Stimulated activated CD8-positive, alpha-beta memory T cell treated with anti-CD3 and anti-CD28 coated beads, Interleukin-4, amount 100 ng/mL, for 1 hour (primary cell): ENCODE measurements around the gene GPR62.
"Not testable (repeated sequence)": the region's sequence is repeated elsewhere in the genome, so short reads cannot be mapped to it uniquely, and the experiment has no call there.

Experiments used
- DNase-seq, 2 donors: peaks; one replicate each; pipeline ENCODE4 v3.0.0-alpha.2; 2020; ENCODE audit warnings: low read depth in 2 of 2, low spot score in 1 of 2

Gene GPR62

DNA sequence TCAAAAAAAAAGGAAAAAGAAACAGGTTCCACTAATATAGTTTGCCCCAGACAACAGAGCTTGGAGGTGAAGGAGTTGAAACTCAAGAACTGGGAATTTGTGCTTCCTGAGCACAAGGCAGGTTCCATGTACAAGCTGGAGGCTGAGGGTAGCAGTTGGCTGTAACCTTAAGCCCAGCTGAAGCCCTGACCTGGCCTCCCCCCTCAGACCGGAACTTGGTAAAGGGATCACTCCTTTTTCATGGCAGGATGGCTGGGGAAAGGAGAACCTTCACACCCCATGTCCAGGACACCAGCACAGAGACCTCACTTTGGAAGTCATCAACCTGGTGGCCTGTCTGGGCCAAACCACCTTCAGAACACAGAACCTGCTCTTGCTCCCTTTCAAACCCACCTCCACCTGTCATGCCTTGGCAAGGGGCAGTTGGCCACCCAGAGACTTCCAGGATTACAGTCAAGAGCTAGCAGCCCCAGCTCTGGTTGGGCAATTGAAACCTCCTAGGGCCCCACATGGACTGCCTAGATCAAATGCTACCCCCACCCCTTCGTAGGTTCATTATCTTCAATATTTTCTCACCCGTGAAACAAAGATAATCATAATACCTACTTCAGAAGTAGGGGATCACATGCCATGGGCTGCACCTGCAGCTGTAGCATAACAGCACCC is 37.0 kb downstream of the GPR62 start:
- no peak for DNase-seq

DNA sequence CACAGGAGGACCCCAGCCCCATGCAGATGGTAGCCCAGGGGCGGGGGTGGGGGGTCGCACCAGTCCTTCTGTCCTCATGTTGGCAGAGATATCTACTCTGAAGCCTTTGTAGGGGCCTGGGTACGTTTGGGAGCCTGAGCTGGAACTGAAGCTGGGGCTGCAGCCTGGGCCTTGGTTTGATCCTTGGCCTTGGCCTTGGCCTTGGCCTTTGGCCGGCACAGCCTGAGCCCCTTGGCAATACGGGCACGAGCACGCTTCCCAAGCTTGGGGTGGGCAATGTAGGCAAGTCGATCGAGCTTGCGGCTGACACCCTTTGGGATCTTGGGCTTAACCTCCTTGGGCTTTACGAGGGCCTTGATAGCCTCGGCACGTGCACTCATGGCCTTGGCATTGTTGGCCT is 38.5 kb downstream of the GPR62 start:
- DNase-seq: not testable (repeated sequence)

DNA sequence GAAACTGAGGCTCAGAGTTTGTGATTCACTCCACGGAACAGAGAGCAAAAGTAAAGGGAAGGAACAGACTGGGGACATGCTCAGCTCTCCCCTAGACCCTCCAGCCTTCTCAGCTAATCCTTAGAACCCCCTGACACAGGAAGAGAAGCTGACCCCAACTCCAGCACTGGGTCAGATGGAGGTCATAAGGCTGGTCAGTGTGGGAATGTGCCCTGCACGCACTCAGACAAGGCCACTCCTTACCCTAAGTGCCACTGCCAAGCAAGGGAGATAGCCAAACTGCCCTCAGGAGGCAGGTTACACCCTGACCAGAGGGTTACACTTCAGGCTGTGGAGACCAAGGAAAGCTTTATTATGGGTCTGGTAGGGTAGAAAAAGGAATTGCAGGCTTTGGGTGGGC is 39.3 kb downstream of the GPR62 start:
- no peak for DNase-seq

DNA sequence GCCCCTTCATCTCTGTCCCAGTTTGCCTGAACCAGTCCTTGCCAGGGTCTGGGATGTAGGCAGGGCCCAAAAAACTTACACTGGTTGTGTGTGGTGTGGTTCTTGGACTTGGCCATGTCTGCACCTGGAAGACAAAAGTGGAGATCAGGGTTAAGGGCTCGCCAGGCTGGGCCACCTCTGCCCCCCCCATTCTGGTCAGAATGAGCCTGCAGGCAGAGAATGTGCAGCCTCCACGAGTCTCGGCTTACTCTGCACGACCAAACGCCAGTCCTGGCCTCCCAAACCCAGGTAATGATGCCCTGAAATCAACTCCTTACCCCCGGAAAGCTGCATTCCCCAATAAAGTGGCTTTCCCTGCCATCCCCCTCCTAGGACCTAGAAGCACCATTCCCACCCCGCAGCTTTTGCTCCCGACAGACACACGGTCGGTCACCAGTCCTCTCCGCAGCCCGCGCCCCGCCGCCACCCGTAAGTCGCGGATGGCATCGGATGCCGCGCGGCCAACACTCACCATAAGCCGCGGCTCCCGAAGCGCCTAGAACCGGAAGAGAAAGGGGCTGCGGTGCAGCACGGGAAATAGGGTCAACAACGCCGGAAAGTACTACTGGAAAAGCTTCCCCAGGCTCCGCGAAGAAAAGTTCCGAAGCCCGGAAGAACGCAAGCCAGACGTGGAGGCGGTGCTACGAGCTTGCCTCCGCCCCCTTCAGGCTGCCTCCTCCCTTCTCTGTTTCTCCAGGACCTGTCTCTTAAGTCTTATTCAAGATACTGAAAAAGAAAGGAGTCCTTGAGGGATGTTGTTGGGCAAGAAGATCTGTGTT is 40.4 kb downstream of the GPR62 start, which contains the start of gene RPL29:
TSS of gene RPL29 (minus strand) at position 550 of the 818 bp plus-strand sequence. CDS start at position 116, 434 bp downstream.
- DNase-seq: peak; percentile 73 to 82

DNA sequence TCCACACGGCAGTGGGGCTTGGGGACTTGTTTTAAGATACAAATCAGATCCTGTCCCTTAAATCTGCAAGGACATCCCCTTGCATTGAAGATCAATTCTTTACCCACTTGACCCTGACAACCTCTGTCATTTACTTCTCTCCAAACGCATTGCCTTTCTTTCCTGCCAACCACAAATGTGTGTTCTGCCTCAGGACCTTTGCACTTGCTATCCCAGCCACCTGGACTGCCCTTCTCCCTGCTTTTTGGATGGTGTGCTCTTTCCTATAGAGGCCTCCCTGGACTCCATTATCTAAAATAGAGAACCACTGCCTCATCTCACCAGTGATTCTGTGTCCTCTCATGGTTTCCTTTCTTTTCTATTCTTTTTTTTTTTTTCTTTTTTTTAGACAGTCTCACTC is 42.0 kb downstream of the GPR62 start:
- DNase-seq: no peak

DNA sequence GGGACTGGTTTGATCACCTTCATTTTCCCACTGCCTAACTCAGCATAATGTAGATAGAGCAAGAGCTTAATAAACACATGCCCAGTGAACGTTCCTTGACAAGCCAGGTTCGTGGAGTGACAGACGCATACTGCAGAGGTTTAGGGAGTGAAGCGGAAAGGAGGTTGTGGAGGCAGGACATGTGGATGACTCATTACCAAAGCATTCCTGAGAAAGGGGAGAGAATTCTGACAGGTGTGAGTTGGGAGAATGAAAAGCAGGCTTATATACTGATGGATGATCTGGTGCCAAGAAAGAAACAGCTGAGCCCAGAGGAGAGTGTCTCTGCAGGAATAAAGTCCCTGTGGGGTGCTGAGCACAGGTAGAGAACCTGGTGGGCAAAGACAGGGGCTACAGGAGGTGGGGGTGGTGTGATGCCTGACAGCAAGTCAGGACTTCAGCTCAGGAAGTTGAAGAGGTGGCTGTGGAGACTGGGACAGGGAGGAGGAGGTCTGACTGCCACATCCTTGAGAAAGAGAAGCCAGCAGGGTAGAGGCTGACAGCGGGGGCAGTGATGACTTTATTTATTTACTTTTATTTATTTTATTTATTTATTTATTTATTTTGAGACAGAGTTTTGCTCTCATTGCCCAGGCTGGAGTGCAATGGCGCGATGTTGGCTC is 42.9 kb downstream of the GPR62 start:
- DNase-seq: no peak

DNA sequence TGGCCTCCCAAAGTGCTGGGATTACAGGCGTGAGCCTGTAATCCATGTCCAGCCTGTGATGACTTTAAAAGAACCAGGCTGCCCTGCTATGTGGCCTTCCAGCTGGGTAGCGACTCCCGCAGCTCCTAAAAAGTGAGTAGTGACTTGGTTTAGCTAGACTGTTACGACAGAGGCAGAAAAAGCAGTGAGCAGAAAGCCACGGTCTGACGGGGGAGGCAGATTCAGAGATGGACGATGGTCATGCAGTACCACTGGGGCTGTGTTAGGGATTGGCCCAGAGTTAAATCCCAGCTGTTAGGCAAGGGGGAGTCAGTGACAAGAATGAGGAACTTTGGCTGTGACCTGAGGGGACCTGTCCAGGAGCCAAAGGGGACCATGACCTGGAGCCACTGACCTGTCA is 43.6 kb downstream of the GPR62 start:
- DNase-seq: no peak

DNA sequence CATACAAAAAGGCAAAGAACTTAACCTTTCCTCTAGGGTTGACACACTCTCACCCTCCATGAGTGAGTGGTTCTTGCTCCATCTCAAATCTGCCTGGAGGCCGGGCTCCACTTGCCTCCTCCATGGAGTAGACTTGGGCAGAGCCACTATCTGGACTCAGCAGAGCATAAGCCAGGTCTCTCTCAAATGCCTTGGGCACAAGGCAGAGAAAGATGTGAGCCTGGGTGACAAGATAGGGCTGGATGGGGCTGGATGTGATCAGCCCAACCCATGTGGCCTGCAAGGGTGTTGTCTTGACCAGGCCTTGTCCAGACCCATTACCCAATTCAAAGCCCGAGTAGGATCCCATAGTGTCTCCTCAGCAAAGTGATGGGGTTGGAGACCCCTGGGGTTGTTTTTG is 44.7 kb downstream of the GPR62 start:
- DNase-seq: no peak

DNA sequence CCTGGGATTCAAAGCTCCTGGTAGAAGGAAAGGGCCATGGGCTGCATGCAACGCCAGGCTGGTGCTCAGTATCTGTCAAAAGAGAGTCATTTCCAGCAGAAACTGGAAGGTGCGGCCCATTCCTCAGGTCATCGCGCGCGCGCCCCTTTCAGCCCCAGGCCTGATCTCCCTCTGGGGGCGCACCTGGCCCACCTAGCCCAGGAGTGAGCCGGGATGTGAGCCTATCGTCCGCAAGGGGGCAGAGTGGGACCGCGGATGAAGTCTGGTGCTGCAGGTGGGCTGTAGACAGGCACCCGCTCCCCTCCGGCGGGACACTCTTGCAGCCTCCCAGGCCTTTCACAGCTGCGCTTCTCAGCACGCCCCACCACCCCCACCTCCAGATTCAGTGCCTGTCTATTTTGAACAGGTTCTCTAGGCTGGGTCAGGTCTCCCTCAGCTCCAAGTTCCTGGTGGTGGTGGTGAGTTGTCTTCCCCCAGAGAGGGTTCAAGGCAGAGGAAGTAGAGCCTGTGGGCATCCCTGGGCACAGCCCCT is 46.3 kb downstream of the GPR62 start:
- DNase-seq: peak; percentile 74 to 77

DNA sequence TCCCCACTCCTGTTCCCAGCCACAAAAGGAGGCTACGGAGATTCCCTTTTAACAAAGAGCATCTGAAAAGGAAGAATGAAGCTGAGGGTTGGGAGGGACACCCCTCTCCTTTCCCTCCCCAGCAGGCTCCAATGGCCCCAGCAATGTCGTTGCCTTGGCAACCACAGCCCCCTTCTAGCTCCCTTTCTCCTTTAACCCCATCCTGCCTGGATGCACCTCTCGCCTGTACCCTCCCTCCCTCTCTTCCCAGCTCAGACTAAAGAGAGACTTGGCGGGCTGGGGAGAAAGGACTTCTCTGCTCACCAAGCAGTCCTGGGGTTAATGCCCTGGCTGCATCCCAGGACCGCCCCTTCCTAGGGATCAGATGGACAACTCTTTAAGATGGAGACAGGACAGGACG is 47.6 kb downstream of the GPR62 start:
- DNase-seq: no peak

DNA sequence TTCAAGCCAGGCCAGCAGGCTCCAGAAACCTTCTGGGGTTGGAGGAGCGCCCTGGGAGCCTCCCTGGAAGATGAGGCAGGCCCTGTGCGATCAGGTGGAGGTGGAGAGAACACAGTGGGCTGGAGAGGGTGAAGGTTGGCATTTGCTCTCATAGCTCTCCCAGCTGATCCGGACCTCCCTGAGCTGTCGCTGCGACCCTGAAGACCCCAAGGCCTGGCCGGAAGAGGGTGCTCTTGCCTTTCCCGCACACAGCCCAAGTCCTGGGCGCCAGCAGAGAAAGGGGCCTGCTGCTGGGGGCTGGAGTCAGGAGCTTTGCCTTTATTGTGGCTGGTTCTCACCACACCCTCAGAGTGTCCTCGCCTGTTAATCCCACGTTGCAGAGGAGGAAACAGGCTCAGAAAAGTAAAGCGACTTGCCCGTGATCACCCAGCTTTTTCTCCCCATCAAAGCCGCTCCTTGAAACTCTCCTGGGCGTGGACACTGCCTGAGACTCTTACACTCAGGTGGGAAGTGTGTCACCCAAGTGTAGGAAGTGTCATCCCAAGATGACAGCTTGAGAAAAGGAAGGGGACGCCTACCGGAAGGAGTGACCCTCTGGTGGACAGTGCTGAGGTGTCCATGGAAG is 49.1 kb downstream of the GPR62 start:
- no peak for DNase-seq

DNA sequence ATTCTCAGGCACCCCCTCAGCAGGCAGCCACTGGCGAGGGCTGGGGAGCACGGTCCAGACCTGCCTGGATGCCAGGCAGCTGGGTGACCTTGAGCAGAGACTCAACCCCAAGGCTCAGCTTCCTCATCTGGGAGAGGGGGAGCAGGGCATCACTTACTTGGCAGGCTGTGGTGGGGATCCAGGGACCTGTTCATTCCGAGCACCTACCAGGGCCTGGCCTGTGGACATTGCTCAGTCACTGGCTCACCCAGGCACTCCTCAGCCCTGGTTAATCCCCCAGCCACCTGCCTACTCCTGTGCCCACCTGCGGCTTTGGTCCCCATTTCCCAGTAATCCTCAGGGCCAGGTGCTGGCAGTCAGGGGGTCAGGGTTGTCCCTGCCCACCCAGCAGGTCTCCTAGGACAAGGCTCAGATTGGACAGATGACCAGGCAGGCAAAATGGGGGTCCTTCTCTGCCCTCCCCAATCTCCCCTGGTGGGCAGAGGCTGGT is 49.8 kb downstream of the GPR62 start:
- DNase-seq: no peak

DNA sequence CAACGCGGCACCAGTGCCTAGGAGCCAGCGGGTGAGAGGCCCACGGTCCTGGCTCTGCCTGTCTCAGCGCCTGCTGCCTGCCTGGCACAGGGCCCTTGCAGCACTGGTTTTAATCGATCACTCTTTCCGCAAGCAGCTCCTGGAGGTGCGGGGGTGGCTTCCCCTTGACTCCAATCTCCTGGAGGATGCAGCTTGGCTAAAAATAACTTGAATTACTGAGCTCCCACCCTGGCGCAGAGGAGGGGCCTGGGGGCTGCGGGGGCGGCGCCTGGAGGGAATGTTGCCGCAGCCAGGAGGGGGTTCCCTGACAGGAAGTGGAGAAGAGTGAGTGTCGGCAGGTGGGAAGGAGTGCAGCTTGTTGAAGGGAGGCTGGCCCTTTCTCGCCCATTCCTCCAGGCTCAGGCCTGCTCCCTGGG is 50.4 kb downstream of the GPR62 start:
- DNase-seq: no peak

DNA sequence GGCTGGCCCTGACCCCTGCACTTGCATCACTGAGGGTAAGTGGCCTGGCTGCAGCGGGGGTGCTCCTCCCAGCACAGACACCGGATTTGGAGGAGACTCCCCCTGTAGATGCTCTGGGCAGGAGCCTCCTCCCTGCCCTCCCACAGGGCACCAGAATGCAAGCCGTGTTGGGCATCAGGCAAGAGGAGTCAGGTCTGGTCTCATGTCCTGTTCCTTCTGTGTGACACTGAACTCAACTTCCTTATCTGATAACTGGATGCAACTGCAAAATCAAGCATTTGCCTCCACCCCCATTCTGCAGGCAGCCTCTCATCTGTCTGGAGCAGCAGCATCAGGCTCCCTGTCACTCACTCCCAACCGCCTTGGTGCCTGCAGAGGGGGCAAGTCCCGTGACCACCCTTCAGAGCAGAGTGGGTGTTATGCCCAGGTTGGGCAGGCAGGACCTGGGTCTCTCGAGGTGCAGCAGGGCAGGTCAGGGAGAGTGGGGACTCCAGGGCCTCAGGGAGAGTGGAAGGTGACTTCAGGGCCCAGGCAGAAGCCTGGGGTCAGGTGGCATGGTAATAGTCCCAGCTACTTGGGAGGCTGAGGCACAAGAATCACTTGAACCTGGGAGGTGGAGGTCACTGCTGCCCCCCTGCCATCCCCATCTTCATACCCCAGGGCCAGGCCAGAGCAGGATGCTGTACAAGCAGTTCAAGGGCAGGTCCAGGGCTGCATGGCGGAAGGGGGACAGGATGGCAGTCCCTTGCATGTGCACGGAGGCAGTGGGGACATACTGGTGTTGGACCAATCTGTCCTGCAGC is 51.0 kb downstream of the GPR62 start:
- DNase-seq: no peak

DNA sequence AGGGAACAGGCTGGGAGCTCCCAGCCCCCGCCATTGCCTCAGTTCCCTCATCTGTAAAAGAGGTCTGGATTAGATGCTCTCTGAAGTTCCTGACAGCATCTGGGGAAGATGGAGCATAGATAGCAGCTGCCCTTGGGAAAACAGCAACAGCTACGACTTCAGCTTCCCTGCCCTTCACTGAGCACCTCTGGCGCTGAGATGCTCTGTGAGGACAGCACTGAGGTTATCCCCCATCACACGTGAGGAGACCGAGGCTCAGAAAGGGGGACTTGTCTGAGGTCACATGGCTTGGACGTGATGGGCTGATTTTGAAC is 51.6 kb downstream of the GPR62 start:
- DNase-seq: no peak
